ENCODE measurements around the gene DIP2C. TPM values are rescaled to one million over a fixed set of nuclear protein-coding genes. Genes with fewer than 3 reads are reported as not detected.

DIP2C gene
- total RNA-seq, 1 donor from 2014 or later: 11.4 TPM

DNA sequence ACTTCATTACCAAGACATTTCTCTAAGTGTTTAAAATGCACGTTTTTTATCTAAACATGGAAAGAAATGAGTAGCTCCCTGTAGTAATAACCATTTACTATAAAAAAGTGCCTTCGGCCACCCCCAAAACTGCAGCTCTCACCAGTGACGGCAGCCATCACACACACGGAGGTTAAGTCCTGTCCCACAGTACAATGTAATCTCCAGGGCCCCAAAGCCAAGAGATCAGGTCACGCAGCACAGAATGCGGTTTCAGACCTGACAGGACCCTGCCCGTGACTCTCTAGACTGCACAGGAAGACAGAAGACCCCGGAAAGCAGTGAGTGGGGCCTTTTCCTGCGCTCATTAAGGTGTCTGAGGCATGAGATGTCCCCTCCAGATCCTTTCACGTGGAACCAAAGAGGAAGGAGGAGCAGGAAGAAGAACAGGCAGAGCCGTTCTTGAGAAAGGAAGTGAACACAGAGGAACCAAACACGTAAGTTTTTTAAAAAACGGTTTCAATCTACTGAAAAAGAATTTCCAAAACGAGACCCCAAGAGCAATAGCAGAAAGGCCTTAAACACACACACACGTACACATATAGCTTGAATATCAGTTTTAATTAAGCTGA lies 428.5 kb downstream of the DIP2C start:
- TF ChIP-seq, protein P1, sequence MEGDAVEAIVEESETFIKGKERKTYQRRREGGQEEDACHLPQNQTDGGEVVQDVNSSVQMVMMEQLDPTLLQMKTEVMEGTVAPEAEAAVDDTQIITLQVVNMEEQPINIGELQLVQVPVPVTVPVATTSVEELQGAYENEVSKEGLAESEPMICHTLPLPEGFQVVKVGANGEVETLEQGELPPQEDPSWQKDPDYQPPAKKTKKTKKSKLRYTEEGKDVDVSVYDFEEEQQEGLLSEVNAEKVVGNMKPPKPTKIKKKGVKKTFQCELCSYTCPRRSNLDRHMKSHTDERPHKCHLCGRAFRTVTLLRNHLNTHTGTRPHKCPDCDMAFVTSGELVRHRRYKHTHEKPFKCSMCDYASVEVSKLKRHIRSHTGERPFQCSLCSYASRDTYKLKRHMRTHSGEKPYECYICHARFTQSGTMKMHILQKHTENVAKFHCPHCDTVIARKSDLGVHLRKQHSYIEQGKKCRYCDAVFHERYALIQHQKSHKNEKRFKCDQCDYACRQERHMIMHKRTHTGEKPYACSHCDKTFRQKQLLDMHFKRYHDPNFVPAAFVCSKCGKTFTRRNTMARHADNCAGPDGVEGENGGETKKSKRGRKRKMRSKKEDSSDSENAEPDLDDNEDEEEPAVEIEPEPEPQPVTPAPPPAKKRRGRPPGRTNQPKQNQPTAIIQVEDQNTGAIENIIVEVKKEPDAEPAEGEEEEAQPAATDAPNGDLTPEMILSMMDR (conservative IDR thresholded peaks at IDR 0.05; ENCODE audit: low read depth, low read length): no peak
- no peak for DNase-seq (ENCODE audit: low read depth)
- H3K4me3 ChIP-seq (ENCODE audit: low read depth, low read length): no peak overlapping the region

DNA sequence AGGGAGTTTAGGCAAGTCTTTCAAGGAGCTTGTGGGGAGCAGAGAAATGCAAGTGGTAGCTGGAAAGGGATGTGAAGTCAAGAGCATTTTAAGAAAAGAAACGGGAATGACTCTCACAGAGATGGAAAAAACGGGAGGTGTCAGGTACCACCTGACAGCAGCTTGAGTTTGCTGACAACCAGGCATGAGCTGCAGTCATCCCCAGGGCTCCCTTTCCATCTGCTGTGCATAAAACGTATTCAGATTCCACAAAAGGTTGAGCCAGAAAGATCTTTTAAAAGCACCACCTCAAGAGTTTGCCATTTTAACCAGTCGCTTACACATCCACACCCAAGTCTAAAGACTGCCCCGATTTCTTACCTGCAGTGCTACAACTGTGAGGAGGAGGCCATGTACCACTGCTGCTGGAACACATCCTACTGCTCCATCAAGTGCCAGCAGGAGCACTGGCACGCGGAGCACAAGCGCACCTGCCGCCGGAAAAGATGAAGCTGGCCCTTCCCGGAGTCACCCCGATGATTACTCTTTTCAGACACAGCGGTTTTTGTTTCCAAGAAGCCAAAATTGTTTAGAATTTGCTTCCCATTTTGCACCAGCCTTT lies 437.4 kb downstream of the DIP2C start:
- no peak overlapping the region for H3K4me3 ChIP-seq (ENCODE audit: low read depth, low read length)
- TF ChIP-seq, protein P1 (conservative IDR thresholded peaks at IDR 0.05; ENCODE audit: low read depth, low read length): no peak

DNA sequence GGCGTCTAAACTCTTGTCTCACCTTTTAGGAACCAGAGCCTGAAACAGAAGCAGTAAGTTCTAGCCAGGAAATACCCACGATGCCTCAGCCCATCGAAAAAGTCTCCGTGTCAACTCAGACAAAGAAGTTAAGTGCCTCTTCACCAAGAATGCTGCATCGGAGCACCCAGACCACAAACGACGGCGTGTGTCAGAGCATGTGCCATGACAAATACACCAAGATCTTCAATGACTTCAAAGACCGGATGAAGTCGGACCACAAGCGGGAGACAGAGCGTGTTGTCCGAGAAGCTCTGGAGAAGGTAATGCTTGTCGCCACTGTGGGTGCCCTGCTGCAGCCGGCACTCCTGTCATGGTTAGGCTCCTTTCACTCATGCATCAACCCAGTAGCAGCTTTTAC lies 441.2 kb downstream of the DIP2C start:
- TF ChIP-seq, protein P1 (conservative IDR thresholded peaks at IDR 0.05; ENCODE audit: low read depth, low read length): no peak
- no peak overlapping the region for H3K4me3 ChIP-seq (ENCODE audit: low read depth, low read length)
- DNase-seq (ENCODE audit: low read depth): no peak

More for the DNA sequence above, 437.4 kb downstream of the DIP2C start:
- no peak for DNase-seq (ENCODE audit: low read depth)

DNA sequence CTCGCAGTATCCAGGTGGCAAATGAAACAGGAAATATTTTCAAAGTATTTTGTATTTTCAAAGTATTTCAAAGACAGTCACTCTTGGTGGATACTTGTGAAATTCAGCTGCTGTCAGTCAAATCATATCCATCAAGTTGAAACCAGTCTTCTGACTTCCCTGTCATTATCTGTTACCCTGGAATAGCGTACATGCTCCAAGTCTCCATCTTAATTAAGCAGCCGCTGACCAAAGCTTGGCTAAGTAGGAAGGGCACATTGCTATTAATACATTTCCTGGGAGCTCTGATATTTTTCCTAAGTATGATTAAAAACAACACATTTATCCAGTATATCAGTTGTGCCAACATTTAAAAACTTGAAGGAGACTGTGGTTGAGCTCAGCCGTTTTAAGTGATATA lies 442.0 kb downstream of the DIP2C start:
- DNase-seq (ENCODE audit: low read depth): no peak
- TF ChIP-seq, protein P1 (conservative IDR thresholded peaks at IDR 0.05; ENCODE audit: low read depth, low read length): no peak
- no peak overlapping the region for H3K4me3 ChIP-seq (ENCODE audit: low read depth, low read length)

DNA sequence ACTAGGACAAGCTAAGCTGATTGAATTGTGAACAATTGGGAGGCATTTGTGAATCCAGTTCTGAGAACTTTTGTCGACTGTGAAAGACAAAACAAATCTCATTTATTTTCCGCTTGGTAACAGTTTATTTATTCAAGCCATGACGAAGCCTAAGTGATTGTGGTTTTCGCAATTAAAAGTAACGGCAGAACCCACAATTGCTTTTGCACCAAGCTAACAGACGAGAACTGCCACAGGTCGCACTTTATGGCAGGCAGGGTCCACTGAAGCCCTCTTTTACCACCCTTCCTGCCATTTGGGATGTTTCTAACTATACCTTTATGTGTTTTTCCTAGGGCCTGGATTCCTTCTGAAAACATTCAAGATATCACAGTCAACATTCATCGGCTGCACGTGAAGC lies 443.0 kb downstream of the DIP2C start:
- H3K4me3 ChIP-seq (ENCODE audit: low read depth, low read length): no peak overlapping the region
- DNase-seq (ENCODE audit: low read depth): no peak
- TF ChIP-seq, protein P1 (conservative IDR thresholded peaks at IDR 0.05; ENCODE audit: low read depth, low read length): no peak

DNA sequence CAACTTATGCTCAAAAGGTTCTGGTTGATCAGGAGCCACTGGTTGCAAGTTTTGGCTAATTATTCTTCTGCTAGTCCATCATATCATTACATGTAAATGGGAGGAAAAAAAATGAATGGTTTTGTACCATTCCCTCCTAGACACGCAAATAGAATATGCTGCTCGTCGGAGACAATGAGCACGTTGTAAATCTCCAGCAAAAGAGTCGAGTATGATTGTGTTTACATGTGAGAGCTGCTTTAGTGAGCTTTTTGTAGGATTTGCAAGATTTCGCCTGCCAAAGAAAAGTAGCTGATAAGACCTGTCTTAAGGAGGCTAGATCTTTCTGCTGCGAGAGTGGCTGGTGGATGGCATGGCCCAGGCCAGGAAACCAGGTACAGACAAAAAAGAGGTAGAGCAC lies 445.2 kb downstream of the DIP2C start:
- TF ChIP-seq, protein P1 (conservative IDR thresholded peaks at IDR 0.05; ENCODE audit: low read depth, low read length): no peak
- no peak overlapping the region for H3K4me3 ChIP-seq (ENCODE audit: low read depth, low read length)
- DNase-seq (ENCODE audit: low read depth): no peak
